Measurements from ENCODE around the gene PTCRA.
"Not testable (repeated sequence)": the region's sequence is repeated elsewhere in the genome, so short reads cannot be mapped to it uniquely, and the experiment has no call there.

PTCRA gene

DNA sequence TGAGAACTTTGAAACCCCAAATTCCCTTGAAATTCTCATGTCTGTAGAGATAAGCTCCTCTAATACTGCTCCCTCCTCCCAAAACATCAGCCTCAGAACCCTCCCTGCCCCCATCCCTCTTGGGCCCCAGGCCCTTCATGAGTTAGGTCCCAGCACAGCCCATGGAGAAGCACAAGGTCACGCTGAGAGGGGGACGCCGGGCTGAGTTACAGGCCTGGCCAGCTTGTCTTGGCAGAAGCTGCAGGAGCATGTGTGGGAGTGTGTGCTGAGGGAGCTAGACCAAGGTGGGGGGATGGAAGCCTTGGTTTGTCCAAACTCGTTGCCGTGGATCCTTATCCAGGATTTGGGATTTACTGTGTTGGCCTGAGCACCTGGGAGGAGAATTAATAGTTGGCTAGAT lies 8.5 kb upstream of the PTCRA start:
- no peak for DNase-seq

DNA sequence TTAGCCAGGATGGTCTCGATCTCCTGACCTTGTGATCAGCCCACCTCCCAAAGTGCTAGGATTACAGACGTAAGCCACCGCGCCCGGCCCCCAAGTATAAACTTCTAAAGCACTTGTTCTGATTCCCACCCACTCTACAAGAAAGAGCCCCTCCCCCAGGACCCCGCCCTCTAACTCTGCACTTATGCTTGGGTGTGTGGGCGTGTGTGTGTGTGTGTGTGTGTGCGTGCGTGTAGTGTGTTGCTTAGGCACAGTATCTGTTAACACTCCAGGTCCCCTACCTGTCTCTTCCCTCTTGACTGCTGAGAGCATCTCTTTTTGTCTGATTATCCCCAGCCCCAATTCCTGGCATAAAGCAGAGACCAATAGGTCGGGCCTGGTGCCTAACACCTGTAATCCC lies 6.0 kb upstream of the PTCRA start:
- DNase-seq: no peak

DNA sequence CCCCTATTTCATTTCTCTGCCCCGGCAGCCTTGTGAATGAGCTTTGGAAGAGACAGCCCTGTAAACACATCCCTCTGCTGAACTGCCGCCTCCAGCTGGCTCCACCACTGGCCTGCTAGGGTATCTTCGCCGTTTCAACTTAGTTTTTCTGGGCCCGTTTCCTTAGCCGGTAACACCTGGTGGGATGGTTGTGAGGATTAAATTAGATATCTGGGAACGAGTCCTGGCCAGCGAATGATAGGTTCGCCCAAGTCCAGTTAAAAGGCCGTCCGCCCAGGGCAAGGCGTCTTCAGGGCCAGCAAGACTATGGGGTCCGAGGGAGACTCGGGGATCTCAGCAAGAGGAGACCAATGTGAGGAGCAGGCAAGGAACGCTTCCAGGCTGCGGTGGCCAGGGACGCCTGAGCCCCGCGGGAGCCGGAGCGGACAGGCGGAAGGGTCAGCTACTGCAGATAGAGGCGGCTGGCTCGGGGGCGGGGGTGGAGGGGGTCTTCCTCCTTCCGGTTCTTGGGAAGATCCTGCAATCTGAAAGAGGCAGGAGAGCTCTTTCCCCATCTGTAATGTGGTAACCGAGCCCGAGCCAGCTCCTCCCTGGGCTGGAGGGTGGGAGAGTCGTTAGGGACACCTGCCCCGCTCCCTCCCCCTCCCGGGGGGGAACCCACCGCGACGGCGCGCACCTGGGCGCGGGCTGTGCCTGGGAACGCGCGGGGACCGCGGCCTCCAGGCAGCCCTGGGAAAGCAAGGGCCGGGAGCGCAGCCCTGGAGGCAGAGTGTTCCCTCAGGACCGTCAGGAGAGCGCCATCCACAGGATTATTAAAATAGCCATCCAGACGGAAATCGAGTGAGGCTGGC lies 4.5 kb upstream of the PTCRA start:
- DNase-seq: no peak

DNA sequence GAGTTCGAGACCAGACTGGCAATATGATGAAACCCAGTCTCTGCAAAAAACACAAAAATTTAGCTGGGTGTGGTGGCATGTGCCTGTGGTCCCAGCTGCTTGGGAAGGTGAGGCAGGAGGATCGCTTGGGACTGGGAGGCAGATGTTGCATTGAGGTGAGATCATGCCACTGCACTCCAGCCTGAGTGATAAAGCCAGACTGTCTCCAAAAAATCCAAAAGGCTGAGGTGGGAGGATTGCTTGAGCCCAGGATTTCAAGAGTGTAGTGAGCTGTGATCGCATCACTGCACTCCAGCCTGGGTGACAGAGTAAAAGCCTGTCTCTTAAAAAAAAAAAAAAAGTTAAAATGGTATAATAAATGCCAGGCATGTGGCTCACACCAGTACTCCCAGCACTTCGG lies 1.3 kb upstream of the PTCRA start:
- no peak for DNase-seq

DNA sequence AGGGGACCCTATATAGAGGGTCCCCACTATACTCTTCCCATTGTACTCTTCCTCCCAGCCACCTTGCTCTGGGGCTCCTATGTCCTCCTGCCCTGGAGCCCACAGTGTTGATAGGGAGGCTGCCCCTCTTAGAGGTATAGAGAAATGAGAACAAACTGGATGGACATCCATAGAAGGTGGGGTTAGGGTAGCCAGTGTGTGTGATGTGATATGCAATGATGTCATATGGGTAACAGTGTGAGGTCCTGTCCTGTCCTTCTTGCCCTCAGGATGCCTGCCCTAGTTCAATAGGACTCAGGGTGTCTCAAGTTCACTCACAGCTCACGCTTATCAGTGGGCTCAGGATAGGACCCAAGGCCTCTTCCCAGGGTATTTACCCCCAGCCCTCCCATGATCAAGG lies 435 bp downstream of the PTCRA start:
- no peak for DNase-seq

DNA sequence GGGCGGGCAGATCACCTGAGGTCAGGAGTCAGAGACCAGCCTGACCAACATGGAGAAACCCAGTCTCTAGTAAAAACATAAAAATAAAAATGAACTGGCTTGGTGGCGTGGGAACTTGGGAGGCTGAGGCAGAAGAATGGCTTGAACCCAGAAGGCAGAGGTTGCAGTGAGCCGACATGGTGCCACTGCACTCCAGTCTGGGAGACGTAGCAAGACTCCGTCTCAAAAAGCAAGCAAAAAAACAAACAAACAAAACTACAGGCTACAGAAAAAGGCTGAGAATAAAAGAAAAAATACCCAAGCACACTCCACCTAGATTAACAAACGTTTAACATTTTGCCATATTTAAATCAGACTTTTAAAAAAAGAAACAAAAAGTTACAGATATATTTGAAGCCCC lies 5.9 kb downstream of the PTCRA start:
- DNase-seq: no peak

DNA sequence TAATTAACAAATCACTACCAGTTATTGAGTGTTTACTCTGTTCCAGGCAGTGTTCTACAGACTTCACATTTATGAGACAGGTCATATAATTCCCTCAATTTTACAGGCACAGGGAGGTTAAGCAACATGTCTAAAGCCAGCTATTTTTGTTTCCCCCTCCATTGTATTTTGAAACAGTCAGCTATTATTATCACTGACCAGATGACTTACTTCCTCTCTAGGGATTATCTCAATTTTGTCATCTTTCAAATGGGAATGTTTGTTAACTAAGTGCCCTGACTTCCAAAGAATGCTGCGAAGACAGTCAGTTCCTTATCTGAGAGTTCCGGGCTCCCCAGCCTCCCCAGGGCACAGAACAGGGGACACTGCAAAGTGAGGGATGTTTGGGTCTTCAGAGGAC lies 7.8 kb downstream of the PTCRA start:
- DNase-seq: no peak

DNA sequence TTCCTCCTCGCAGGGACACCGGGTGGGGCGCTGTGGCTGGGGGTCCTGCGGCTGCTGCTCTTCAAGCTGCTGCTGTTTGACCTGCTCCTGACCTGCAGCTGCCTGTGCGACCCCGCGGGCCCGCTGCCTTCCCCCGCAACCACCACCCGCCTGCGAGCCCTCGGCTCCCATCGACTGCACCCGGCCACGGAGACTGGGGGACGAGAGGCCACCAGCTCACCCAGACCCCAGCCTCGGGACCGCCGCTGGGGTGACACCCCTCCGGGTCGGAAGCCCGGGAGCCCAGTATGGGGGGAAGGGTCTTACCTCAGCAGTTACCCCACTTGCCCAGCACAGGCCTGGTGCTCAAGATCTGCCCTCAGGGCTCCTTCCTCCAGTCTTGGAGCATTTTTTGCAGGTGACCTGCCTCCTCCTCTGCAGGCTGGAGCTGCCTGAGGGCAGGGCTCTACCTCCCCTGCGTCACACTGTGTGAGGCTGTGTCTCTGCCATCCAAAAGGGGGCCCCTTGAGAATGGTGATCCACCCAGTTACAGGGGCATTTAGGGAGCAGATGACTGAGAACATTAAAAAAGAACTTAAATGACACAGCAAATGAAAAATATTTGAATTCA lies 9.5 kb downstream of the PTCRA start:
- DNase-seq: no peak

DNA sequence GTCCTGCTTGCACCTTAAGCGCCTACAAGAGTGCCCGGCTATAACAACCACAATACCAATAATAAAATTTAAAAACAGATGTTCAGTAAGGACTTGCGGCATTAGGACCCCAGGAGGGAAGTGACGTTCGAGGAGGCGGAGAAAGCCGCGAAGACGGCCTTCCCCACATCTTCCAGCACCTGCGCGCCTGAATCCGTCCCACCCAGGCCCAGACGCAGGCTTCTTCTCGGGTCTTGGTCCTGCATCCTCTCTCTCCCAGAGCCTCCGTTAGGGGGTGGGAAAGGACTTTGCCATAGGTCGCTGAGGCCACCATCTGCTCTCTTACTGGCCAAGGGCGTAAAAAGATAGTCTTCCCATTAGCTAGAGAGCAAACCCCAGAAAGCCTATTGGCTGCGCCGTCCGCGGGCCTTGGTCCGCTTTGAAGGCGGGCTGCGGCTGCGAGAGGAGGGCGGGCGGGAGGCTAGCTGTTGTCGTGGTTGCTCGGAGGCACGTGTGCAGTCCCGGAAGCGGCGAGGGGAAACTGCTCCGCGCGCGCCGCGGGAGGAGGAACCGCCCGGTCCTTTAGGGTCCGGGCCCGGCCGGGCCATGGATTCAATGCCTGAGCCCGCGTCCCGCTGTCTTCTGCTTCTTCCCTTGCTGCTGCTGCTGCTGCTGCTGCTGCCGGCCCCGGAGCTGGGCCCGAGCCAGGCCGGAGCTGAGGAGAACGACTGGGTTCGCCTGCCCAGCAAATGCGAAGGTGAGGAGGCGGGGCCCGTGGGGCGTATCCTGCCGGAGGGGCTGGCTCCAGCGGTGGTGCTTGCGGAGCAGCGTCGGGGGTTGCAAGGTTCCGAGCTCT lies 13.3 kb downstream of the PTCRA start, which contains the start of gene CNPY3:
TSS of gene CNPY3 (plus strand) at position 495 of the 835 bp plus-strand sequence. CDS start at position 586, 91 bp downstream.
- DNase-seq: peak; percentile 78 to 90 (median 83)

DNA sequence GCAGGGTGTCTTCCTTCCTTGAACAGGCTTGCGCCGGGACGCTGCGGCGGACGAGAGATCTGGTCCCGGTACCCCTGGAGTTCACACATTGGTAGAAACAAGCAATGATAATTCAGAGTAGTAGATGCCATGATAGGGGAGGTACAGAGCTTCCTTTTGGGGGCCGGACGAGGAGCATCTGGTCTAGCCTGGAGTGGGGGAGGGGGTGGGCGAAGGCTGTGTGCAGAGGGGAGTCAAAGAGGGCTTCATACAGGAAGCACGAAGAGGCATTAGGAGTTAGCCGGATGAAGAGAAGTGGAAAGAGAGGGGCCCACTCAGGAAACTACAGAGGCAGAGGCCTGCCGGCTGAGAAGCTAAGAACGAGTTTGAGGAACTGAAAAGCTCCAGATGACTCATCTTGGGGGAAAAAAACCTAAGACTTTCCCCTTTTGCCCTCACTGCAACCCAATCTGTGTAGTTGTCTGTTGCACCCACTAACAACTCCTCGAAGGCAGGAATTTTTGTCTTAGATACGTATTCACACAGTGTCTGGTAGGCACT lies 14.0 kb downstream of the PTCRA start:
- peak in 2 of 4 experiments; percentile 50 to 66 for DNase-seq

DNA sequence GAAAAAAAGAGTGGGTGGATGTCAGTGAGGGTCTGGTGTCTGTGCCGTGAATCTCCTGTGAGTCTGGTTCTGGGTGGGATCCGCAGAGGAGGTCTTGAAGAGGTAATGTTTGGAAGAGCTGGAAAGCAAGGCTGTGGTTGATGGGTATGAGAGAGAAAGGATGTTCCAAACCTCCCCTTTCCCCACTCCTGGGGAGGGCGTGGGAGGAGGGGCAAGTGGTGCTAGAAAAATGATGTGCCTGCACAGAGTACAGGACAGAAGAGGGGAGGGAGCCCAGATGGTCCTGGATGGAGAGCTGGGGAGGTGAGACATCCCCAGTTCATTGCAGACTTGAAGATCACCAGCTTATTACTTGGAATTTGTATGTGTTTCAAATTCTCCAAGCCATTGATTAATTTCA lies 16.6 kb downstream of the PTCRA start:
- DNase-seq: no peak

DNA sequence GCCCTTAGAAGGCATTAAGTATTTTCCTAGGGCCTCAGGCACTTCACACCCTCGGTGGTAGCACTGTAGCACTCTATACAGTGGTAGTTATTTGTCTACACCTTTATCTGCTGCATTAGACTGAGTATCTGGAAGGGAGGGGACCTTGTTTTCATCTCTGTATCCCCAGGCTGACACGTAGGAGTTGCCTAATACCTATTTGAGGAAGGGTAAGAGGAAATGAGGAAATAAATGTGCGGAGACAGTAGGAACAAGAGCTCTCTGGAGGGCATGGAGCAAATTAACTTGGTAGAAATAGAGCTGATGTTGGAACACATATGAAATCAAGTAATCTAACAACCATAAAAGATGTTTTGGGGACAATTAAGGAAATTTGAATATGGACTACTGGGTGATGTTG lies 17.4 kb downstream of the PTCRA start:
- no peak for DNase-seq

DNA sequence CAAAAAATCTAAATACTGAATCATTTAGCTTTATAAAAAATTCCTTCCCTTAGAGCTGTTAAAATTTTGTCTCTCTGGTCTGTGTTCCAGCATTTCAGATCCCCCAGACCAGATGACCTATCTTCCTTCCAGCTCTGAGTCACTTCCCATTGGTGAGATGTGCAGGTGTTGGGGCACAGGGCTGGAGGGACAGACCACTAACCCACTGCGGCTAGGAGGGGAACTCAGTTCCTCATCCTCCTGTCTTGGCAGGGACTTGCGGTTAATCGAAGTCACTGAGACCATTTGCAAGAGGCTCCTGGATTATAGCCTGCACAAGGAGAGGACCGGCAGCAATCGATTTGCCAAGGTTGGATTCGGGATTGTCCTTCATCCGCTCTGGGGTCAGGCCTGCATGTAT lies 19.5 kb downstream of the PTCRA start:
- DNase-seq: no peak

DNA sequence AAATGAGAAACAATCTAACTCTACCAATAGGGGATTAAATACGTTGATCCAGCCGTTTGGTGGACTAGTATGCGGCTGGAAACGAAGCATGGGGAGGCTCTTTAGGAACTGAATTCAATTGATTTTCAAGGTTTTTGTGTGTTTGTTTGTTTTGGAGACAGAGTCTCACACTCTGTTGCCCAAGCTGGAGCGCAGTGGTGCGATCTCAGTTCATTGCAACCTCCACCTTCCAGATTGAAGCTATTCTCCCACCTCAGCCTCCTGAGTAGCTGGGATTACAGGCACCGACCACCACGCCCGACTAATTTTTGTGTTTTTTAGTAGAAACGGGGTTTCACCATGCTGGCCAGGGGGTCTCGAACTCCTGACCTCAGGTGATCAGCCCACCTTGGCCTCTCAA lies 20.5 kb downstream of the PTCRA start:
- DNase-seq: no peak

DNA sequence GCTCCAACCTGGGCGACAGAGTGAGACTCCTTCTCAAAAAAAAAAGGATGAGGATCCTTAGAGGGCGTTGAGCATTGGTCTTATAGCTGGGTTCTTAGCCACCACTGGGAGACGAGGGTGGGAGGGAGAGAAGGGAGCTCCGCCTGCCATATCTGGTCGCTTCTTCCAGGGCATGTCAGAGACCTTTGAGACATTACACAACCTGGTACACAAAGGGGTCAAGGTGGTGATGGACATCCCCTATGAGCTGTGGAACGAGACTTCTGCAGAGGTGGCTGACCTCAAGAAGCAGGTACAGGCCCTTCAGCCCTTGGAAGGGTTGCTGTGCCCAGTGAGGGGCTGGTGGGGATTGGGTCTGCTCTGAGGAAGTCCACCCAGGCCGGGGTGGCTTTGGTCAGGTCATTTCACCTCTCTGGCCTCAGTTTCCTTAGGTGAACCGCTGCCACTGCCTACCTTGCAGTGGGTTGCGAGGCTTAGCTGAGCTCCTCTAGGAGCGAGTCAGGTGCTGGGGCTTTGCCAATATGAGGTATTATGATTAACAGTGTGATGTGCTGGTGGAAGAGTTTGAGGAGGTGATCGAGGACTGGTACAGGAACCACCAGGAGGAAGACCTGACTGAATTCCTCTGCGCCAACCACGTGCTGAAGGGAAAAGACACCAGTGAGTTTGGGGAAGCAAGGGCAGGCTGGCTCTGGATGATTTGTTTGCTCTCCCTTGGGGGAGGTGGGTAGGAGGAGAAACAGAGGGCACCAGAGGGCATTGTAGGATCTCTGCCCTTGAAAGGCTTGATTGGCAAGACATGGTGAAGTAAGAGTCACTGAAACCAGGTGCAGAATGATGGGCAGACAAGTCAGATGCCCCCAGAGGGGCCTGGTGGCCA lies 21.9 kb downstream of the PTCRA start:
- DNase-seq: no peak

DNA sequence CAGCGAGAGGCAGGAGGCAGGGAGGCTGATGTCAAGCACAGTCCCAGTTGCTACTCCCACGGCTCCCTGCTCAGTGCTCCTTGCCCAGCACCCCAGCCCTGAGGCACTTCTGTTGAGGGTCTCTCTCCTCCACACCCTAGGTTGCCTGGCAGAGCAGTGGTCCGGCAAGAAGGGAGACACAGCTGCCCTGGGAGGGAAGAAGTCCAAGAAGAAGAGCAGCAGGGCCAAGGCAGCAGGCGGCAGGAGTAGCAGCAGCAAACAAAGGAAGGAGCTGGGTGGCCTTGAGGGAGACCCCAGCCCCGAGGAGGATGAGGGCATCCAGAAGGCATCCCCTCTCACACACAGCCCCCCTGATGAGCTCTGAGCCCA lies 22.6 kb downstream of the PTCRA start:
- DNase-seq: no peak

DNA sequence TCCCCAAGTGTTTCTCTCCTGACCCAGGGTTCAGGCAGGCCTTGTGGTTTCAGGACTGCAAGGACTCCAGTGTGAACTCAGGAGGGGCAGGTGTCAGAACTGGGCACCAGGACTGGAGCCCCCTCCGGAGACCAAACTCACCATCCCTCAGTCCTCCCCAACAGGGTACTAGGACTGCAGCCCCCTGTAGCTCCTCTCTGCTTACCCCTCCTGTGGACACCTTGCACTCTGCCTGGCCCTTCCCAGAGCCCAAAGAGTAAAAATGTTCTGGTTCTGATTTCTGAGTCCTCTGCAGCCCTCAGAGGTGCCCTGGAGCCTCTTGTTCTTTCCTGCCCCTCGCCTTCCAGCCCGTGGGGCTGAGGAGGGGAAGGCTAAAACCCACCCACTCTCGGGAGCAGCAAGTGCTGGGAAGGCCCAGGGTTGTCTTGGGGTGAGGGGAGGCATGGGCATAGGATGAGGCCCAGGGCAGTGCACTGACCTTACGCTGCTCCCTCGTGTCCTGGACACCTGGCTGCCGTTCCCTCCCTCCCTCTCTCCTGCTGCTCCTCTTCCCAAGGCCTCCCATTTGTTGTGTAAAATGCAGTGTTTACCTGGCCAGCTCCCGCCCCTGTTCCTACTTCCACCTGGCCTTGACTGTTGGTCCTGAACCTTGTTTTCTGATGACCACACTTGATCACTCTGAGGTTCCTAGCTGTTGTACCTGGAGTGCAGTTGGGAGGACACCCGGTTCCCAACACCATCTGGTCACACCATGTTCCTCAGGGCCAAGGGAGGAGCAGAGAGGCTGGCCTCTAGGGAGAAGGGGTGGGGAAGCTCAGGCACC lies 23.3 kb downstream of the PTCRA start:
- no peak for DNase-seq

DNA sequence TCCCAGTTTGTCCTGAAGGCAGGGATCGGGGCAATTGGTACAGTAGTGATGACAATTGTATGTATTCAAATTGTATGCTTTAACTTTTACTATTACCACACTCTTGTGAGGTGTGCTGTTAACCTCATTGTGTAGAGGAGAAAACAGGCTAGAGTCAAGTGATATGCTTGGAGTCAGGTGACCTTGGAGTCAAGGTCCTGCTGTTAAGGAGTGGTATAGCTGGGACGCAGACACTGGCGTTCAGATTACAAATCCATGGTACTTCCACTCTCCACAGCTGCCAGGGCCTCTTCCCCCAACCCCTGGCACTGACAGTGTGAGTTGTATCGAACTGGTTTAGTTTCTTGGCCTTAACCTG lies 23.9 kb downstream of the PTCRA start:
- no peak for DNase-seq

DNA sequence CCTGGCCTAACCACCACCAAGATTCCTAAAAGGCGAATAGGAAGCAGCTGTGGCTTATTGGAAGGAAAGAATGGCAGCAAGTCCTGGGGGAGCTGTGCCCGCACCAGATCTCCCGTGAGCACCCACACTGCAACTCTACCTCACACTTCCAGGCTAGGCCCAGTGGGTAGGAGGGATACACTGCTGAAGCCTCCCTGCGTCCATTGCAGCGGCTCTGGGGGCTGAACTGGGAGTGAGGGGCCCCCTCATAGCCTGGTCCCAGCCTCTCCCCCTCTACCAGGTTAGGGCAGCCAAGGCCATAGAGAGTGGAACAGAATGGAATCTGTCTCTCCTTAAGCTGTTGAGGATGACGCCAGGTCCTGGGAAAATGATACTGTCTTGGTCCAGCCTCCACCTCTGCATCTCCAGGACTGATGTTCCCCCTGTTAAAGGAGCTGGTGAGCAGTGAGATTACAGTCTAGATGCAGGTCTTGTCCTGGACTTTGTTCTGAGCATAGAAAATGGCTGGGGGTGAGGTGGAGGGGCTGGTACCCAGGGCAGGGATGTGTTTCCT lies 24.7 kb downstream of the PTCRA start:
- no peak for DNase-seq

DNA sequence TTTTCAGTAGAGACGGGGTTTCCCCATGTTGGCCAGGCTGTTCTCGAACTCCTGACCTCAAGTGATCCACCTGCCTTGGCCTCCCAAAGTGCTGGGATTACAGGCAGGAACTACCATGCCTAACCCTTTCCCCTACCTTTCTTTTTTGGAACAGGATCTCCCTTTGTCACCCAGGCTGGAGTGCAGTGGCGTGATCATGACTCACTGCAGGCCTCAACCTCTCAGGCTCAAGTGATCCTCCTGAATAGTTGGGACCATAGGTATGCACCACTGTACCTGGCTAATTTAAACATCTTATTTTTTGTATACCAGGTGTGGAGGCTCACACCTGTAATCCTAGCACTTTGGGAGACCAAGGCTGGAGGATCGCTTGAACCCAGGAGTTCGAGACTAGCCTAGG lies 25.5 kb downstream of the PTCRA start:
- not testable (repeated sequence) for DNase-seq

DNA sequence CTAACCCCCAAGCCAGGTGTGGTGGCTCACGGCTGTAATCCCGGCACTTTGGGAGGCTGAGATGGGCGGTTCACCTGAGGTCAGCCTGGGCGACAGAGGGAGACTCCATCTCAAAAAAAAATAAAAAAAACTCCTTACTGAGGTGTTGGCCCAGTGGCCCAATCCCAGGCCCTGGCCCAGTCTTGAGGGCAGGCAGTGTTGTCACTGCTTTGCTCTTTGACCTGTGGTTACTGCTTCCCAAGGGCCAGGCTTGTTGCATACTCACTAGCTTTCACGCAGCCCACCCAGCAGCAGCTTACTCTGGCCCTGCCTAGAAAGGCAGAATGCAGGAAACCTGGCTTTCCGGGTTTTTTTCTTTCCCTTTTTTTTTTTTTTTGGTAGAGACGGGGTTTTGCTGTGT lies 26.6 kb downstream of the PTCRA start:
- no peak for DNase-seq
